Caco-2 (cell line): ENCODE results near the gene C1orf174. TPM values are rescaled to one million over a fixed set of nuclear protein-coding genes. Genes with fewer than 3 reads are reported as not detected.

Experiments
- BruUV-seq: library from RNA; stranded (reverse); fragments of 400-500 nt; replicated peaks from 2 replicates; lab custom pipeline; 2021; lab: Mats Ljungman, UMichigan
- CTCF ChIA-PET: fragments of 300-600 bp; sonication (Branson Sonifier 250); formaldehyde crosslinking; loops from one replicate; lab custom pipeline; 2022; ENCODE audit warnings: antibody characterized with exemption; lab: Charles Lee
- POLR2A ChIA-PET: fragments of 300-600 bp; sonication (Branson Sonifier 250); formaldehyde crosslinking; loops from one replicate; lab custom pipeline; 2022; ENCODE audit warnings: antibody characterized with exemption; lab: Charles Lee
- DNase-seq, 2 experiments: peaks; one replicate each; pipeline versions ENCODE4 v3.0.0 to v3.0.0-alpha.2; 2020 to 2022
- H3K27me3 ChIP-seq: replicated peaks from 2 replicates; pipeline ENCODE4 v1.6.0; 2011; ENCODE audit warnings: low read length; ENCODE audit not compliant: control insufficient read depth, insufficient read depth
- H3K36me3 ChIP-seq: 2 replicates; pipeline ENCODE4 v1.5.1; 2011; ENCODE audit warnings: low read length; ENCODE audit not compliant: control insufficient read depth, insufficient read depth
- H3K4me1 ChIP-seq: fragments of 250-450 bp; sonication (Bioruptor Pico); 2 replicates; pipeline ENCODE4 v1.5.1; 2020; ENCODE audit warnings: mild to moderate bottlenecking
- H3K4me3 ChIP-seq: 2 replicates; pipeline ENCODE4 v1.5.1; 2011; ENCODE audit warnings: low read depth, mild to moderate bottlenecking, control low read depth, low read length
- H3K9me3 ChIP-seq: fragments of 250-450 bp; sonication (Bioruptor Pico); 2 replicates; pipeline ENCODE4 v1.5.1; 2020; ENCODE audit warnings: mild to moderate bottlenecking, moderate library complexity
- H3K27ac Mint-ChIP-seq: one replicate; pipeline ENCODE4 v1.8.0; 2022; ENCODE audit warnings: mixed read lengths; ENCODE audit not compliant: unreplicated experiment
- H3K27me3 Mint-ChIP-seq: one replicate; pipeline ENCODE4 v1.8.0; 2022; ENCODE audit warnings: mixed read lengths; ENCODE audit not compliant: insufficient read depth, unreplicated experiment
- H3K36me3 Mint-ChIP-seq: one replicate; pipeline ENCODE4 v1.8.0; 2022; ENCODE audit warnings: mild to moderate bottlenecking, mixed read lengths; ENCODE audit not compliant: insufficient read depth, unreplicated experiment
- H3K4me1 Mint-ChIP-seq: one replicate; pipeline ENCODE4 v1.8.0; 2022; ENCODE audit warnings: low read depth, mixed read lengths; ENCODE audit not compliant: unreplicated experiment
- H3K4me3 Mint-ChIP-seq: one replicate; pipeline ENCODE4 v1.8.0; 2022; ENCODE audit warnings: mild to moderate bottlenecking, moderate library complexity, mixed read lengths; ENCODE audit not compliant: unreplicated experiment
- H3K9me3 Mint-ChIP-seq: one replicate; pipeline ENCODE4 v1.8.0; 2022; ENCODE audit warnings: mixed read lengths; ENCODE audit not compliant: unreplicated experiment
- intact Hi-C: fragments of 100-400 bp; cut with micrococcal nuclease; formaldehyde crosslinking; loops from one replicate; pipeline ENCODE4 v1.10.0; 2022; ENCODE audit not compliant: unreplicated experiment
- total RNA-seq: library from RNA; stranded (reverse); gene quantifications from 2 replicates; pipeline ENCODE4 v1.2.3, GENCODE V29; 2022
- TF ChIP-seq, protein P1 (sequence below), 2 experiments: fragments of 200-600 bp in 1 of 2; IDR thresholded peaks; 1 replicate in 1 of 2; 2 replicates in 1 of 2; pipeline versions ENCODE4 v1.5.1 to v1.8.0; 2011 to 2022; ENCODE audit warnings: antibody characterized with exemption in 1 of 2, control low read depth in 1 of 2, inconsistent platforms in 1 of 2, low read depth in 1 of 2, low read length in 1 of 2, mild to moderate bottlenecking in 1 of 2, moderate library complexity in 1 of 2; ENCODE audit not compliant: insufficient read depth in 1 of 2, severe bottlenecking in 1 of 2, unreplicated experiment in 1 of 2

C1orf174 gene
- total RNA-seq, 1 experiment from 2014 or later: 19.2 TPM

DNA sequence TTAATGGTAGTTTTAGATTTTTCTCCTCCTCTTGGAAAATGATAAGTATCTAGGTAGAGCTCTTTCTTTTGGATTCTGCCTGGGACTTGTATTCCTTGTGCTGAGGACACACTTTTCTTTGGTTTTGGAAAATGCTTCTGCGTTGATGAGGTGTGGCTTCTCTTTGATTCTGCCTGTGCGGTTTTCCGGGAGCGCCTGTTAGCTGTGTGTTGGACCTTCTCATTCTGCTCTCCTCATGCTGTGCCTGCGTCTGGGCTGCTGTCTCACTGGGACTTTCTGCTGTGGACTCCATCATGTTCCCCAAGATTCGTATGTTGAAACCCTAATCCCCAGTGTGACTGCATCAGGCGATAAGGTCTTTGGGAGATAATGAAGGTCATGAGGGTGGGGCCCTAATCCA is 21.0 kb downstream of the C1orf174 start:
- Histone ChIP-seq H3K9me3 (no peaks in the 10 kb centered on the region; the same call in 1 of the 2 replicates), H3K4me1 (no peaks in the 10 kb centered on the region), H3K27me3 (no peaks in the 10 kb centered on the region), H3K36me3 (no peaks in the 10 kb centered on the region; the same call in 1 of the 2 replicates), H3K4me3 (no peak overlapping the region)
- POLR2A ChIA-PET: no interaction called here
- intact Hi-C loops: no loop called here
- H3K27me3 Mint-ChIP-seq: no peaks in the 10 kb centered on the region
- no TSS peak for BruUV-seq
- H3K4me3 Mint-ChIP-seq: no peak overlapping the region
- peaks cover 11% of the 10 kb centered on the region for H3K9me3 Mint-ChIP-seq
- H3K36me3 Mint-ChIP-seq: peaks cover 10% of the 10 kb centered on the region
- TF ChIP-seq, protein P1, sequence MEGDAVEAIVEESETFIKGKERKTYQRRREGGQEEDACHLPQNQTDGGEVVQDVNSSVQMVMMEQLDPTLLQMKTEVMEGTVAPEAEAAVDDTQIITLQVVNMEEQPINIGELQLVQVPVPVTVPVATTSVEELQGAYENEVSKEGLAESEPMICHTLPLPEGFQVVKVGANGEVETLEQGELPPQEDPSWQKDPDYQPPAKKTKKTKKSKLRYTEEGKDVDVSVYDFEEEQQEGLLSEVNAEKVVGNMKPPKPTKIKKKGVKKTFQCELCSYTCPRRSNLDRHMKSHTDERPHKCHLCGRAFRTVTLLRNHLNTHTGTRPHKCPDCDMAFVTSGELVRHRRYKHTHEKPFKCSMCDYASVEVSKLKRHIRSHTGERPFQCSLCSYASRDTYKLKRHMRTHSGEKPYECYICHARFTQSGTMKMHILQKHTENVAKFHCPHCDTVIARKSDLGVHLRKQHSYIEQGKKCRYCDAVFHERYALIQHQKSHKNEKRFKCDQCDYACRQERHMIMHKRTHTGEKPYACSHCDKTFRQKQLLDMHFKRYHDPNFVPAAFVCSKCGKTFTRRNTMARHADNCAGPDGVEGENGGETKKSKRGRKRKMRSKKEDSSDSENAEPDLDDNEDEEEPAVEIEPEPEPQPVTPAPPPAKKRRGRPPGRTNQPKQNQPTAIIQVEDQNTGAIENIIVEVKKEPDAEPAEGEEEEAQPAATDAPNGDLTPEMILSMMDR (IDR thresholded peaks at IDR 0.05; ENCODE audit: insufficient read depth in 1 of 2, low read depth in 1 of 2, low read length in 1 of 2, severe bottlenecking in 1 of 2, unreplicated experiment in 1 of 2): no peak
- no peak for DNase-seq
- no peak overlapping the region for H3K27ac Mint-ChIP-seq
- no peaks in the 10 kb centered on the region for H3K4me1 Mint-ChIP-seq
- CTCF ChIA-PET: no interaction called here

DNA sequence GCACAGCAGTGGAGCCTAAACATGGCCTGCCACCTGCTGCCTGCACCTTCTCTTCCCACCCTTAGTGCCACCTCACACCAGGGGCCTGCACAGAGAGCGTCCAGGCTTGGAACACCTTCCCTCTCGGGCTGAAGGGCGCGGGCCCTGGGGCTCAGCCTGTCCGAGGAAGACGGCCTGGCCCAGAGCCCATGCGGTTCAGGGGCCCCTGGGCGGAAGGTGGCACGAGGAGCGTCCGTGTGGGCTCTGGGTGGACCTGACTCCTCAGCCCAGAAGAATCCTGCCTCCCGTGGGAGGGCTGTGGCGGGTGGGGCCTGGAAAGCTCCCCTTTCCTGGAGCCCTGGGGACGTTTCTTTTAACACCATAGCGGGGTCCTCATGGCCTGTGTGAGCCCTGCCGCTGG is 23.4 kb downstream of the C1orf174 start:
- no peaks in the 10 kb centered on the region for H3K27me3 Mint-ChIP-seq
- no peaks in the 10 kb centered on the region for H3K4me1 Mint-ChIP-seq
- Histone ChIP-seq H3K27me3 (no peaks in the 10 kb centered on the region), H3K4me1 (no peaks in the 10 kb centered on the region), H3K36me3 (no peaks in the 10 kb centered on the region; the same call in 1 of the 2 replicates), H3K9me3 (no peaks in the 10 kb centered on the region; the same call in 1 of the 2 replicates), H3K4me3 (no peak overlapping the region)
- intact Hi-C loops: no loop called here
- H3K36me3 Mint-ChIP-seq: peaks cover 9% of the 10 kb centered on the region
- BruUV-seq: no TSS peak
- ChIA-PET POLR2A (no interaction called here), CTCF (no interaction called here)
- peaks cover 11% of the 10 kb centered on the region for H3K9me3 Mint-ChIP-seq
- no peak overlapping the region for H3K27ac Mint-ChIP-seq
- no peak for DNase-seq
- no peak overlapping the region for H3K4me3 Mint-ChIP-seq
- TF ChIP-seq, protein P1 (IDR thresholded peaks at IDR 0.05; ENCODE audit: insufficient read depth in 1 of 2, low read depth in 1 of 2, low read length in 1 of 2, severe bottlenecking in 1 of 2, unreplicated experiment in 1 of 2): no peak

DNA sequence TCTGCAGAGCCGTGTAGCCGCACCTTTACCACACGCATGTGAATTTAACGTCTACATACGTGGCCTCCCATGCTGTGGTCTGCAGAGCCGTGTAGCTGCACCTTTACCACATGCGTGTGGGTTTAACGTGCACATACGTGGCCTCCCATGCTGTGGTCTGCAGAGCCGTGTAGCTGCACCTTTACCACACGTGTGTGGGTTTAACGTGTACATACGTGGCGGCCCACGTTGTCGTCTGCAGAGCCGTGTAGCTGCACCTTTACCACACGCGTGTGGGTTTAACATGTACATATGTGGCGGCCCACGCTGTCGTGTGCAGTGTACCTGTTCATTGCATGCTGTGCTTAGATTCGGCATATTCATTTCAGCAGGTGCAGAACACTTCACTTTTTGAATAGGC is 25.3 kb downstream of the C1orf174 start:
- H3K36me3 ChIP-seq: no peaks in the 10 kb centered on the region; the same call in 1 of the 2 replicates
- Mint-ChIP-seq H3K36me3 (peaks cover 12% of the 10 kb centered on the region), H3K27me3 (no peaks in the 10 kb centered on the region), H3K9me3 (peaks cover 11% of the 10 kb centered on the region), H3K27ac (no peak overlapping the region), H3K4me3 (no peak overlapping the region), H3K4me1 (no peaks in the 10 kb centered on the region)
- H3K27me3 ChIP-seq: no peaks in the 10 kb centered on the region
- intact Hi-C loops: no loop called here
- ChIA-PET POLR2A (no interaction called here), CTCF (no interaction called here)
- H3K4me1 ChIP-seq: no peaks in the 10 kb centered on the region
- H3K9me3 ChIP-seq: no peaks in the 10 kb centered on the region; the same call in 1 of the 2 replicates
- H3K4me3 ChIP-seq: no peak overlapping the region
- TF ChIP-seq, protein P1 (IDR thresholded peaks at IDR 0.05; ENCODE audit: insufficient read depth in 1 of 2, low read depth in 1 of 2, low read length in 1 of 2, severe bottlenecking in 1 of 2, unreplicated experiment in 1 of 2): no peak
- no peak for DNase-seq
- no TSS peak for BruUV-seq
